ENCODE measurements around the gene TSNAX.

GRCh38 chr1:231480008-231480407, 48.5 kb upstream of the TSNAX start:
- no peak for TF ChIP-seq REST (IDR thresholded peaks at IDR 0.05)
- TF ChIP-seq CTCF (IDR thresholded peaks at IDR 0.05; ENCODE audit: low read depth, low read length, missing input control): no peak
- no peak for TF ChIP-seq EGR1 (IDR thresholded peaks at IDR 0.05; ENCODE audit: low read depth in 2 of 2)
- TF ChIP-seq JUND (IDR thresholded peaks at IDR 0.05): no peak
- TF ChIP-seq YY1 (IDR thresholded peaks at IDR 0.05): no peak
- no peak for TF ChIP-seq TAF1 (conservative IDR thresholded peaks at IDR 0.05)
- no peak for TF ChIP-seq ATF3 (IDR thresholded peaks at IDR 0.05)
- no peak for TF ChIP-seq MAX (IDR thresholded peaks at IDR 0.05)
- TF ChIP-seq ZBTB33 (IDR thresholded peaks at IDR 0.05): no peak
- TF ChIP-seq SP1 (IDR thresholded peaks at IDR 0.05): no peak
- no peak for TF ChIP-seq RAD21 (IDR thresholded peaks at IDR 0.05)
- no peak for TF ChIP-seq HNF4G (IDR thresholded peaks at IDR 0.05)

Measured in liver (tissue), 3 donors.